HepG2 (cell line): ENCODE measurements around the gene RHBDF2. TPM values are rescaled to one million over a fixed set of nuclear protein-coding genes. Genes with fewer than 3 reads are reported as not detected.

ENCODE experiments used
- AKAP8 ChIP-seq: sonication (generic); formaldehyde crosslinking; IDR thresholded peaks from 2 replicates; pipeline ENCODE4 v1.5.1; 2020; ENCODE audit warnings: mild to moderate bottlenecking, missing genetic modification reagents
- ARNT ChIP-seq: fragments of 450-650 bp; IDR thresholded peaks from 2 replicates; pipeline ENCODE4 v1.6.1; 2017
- ARNTL ChIP-seq: sonication (generic); formaldehyde crosslinking; IDR thresholded peaks from 2 replicates; pipeline ENCODE4 v1.4.0; 2020; ENCODE audit warnings: mild to moderate bottlenecking, missing genetic modification reagents
- DR1 ChIP-seq: sonication (generic); formaldehyde crosslinking; IDR thresholded peaks from 2 replicates; pipeline ENCODE4 v1.8.0; 2021; ENCODE audit warnings: mild to moderate bottlenecking, missing genetic modification reagents, inconsistent platforms
- JUNB ChIP-seq: sonication (generic); formaldehyde crosslinking; IDR thresholded peaks from 2 replicates; pipeline ENCODE4 v1.8.0; 2022; ENCODE audit warnings: missing genetic modification reagents, mild to moderate bottlenecking, borderline replicate concordance
- KLF6 ChIP-seq: IDR thresholded peaks from 2 replicates; pipeline ENCODE4 v1.8.0; 2016; ENCODE audit warnings: missing biosample characterization, missing genetic modification reagents
- MAFF ChIP-seq: IDR thresholded peaks from 2 replicates; pipeline ENCODE4 v1.6.1; 2011; ENCODE audit warnings: low read depth, low read length, improper control_type of control experiment
- MBNL3 ChIP-seq: fragments of 250-450 bp; sonication (Bioruptor Pico); conservative IDR thresholded peaks from 2 replicates; pipeline ENCODE4 v1.8.0; 2022; ENCODE audit warnings: mild to moderate bottlenecking, inconsistent platforms
- MXD4 ChIP-seq: IDR thresholded peaks from 2 replicates; pipeline ENCODE4 v1.6.1; 2016; ENCODE audit warnings: mild to moderate bottlenecking, missing biosample characterization, missing genetic modification reagents
- MYNN ChIP-seq: sonication (generic); formaldehyde crosslinking; IDR thresholded peaks from 2 replicates; pipeline ENCODE4 v1.4.0; 2020; ENCODE audit warnings: mild to moderate bottlenecking, low read depth, missing genetic modification reagents
- NAIF1 ChIP-seq: sonication (generic); formaldehyde crosslinking; IDR thresholded peaks from 2 replicates; pipeline ENCODE4 v1.5.0; 2020; ENCODE audit warnings: mild to moderate bottlenecking, missing genetic modification reagents, borderline replicate concordance
- NRL ChIP-seq: sonication (generic); formaldehyde crosslinking; IDR thresholded peaks from 2 replicates; pipeline ENCODE4 v1.5.0; 2020; ENCODE audit warnings: missing genetic modification reagents, mild to moderate bottlenecking, moderate library complexity, borderline replicate concordance
- XBP1 ChIP-seq: sonication (generic); formaldehyde crosslinking; IDR thresholded peaks from 2 replicates; pipeline ENCODE4 v1.5.0; 2020; ENCODE audit warnings: missing genetic modification reagents
- ZBTB42 ChIP-seq: sonication (generic); formaldehyde crosslinking; IDR thresholded peaks from 2 replicates; pipeline ENCODE4 v1.5.0; 2020; ENCODE audit warnings: mild to moderate bottlenecking, missing genetic modification reagents
- ZNF180 ChIP-seq: sonication (generic); formaldehyde crosslinking; IDR thresholded peaks from 2 replicates; pipeline ENCODE4 v1.4.0; 2020; ENCODE audit warnings: low read depth, missing genetic modification reagents, borderline replicate concordance
- ZNF251 ChIP-seq: sonication (generic); formaldehyde crosslinking; IDR thresholded peaks from 2 replicates; pipeline ENCODE4 v1.9.0; 2021; ENCODE audit warnings: mild to moderate bottlenecking, missing genetic modification reagents
- ZNF264 ChIP-seq: sonication (generic); formaldehyde crosslinking; IDR thresholded peaks from 2 replicates; pipeline ENCODE4 v1.4.0; 2020; ENCODE audit warnings: missing genetic modification reagents
- ZNF3 ChIP-seq: IDR thresholded peaks from 2 replicates; pipeline ENCODE4 v1.7.0; 2017; ENCODE audit warnings: inconsistent platforms
- ZNF329 ChIP-seq: sonication (generic); formaldehyde crosslinking; IDR thresholded peaks from 2 replicates; pipeline ENCODE4 v1.9.0; 2021; ENCODE audit warnings: low read depth, mild to moderate bottlenecking, missing genetic modification reagents
- ZNF496 ChIP-seq: sonication (generic); formaldehyde crosslinking; IDR thresholded peaks from 2 replicates; pipeline ENCODE4 v1.8.1; 2023; ENCODE audit warnings: mild to moderate bottlenecking, moderate library complexity, missing genetic modification reagents; ENCODE audit not compliant: insufficient replicate concordance
- ZNF556 ChIP-seq: sonication (generic); formaldehyde crosslinking; IDR thresholded peaks from 2 replicates; pipeline ENCODE4 v1.4.0; 2020; ENCODE audit warnings: mild to moderate bottlenecking, missing genetic modification reagents, borderline replicate concordance
- ZNF569 ChIP-seq: sonication (generic); formaldehyde crosslinking; IDR thresholded peaks from 2 replicates; pipeline ENCODE4 v1.5.0; 2020; ENCODE audit warnings: mild to moderate bottlenecking, missing genetic modification reagents, moderate library complexity, borderline replicate concordance
- ZNF598 ChIP-seq: sonication (generic); formaldehyde crosslinking; IDR thresholded peaks from 2 replicates; pipeline ENCODE4 v1.5.1; 2020; ENCODE audit warnings: mild to moderate bottlenecking, missing genetic modification reagents, borderline replicate concordance
- ZNF614 ChIP-seq: IDR thresholded peaks from 2 replicates; pipeline ENCODE4 v1.6.1; 2018; ENCODE audit warnings: missing biosample characterization, missing genetic modification reagents, inconsistent platforms, borderline replicate concordance
- ZNF737 ChIP-seq: sonication (generic); formaldehyde crosslinking; IDR thresholded peaks from 2 replicates; pipeline ENCODE4 v1.5.0; 2020; ENCODE audit warnings: missing genetic modification reagents, mild to moderate bottlenecking, borderline replicate concordance
- ZSCAN12 ChIP-seq: sonication (generic); formaldehyde crosslinking; IDR thresholded peaks from 2 replicates; pipeline ENCODE4 v1.9.0; 2021; ENCODE audit warnings: mild to moderate bottlenecking, missing genetic modification reagents
- polyA plus RNA-seq, 8 experiments: library from polyadenylated mRNA; depleted of rRNA in 3 of 8; stranded (reverse) in 7 of 8; unstranded in 1 of 8; fragments of >200 nt; fragmentation: Illumina TruSeq in 4 of 8; extraction: Trizol in 4 of 8; gene quantifications; 2 replicates each; pipeline versions ENCODE4 v1.2.1 to v1.2.3, GENCODE V29; 2011 to 2016; ENCODE audit warnings: low read depth in 4 of 8, missing spikeins in 1 of 8, mixed read lengths in 1 of 8; ENCODE audit not compliant: insufficient read depth in 1 of 8
- total RNA-seq, 5 experiments: library from RNA; depleted of rRNA; stranded (reverse); fragments of >200 nt; fragmentation: Illumina TruSeq; extraction: Trizol; gene quantifications; 2 replicates each; pipeline ENCODE4 v1.2.3, GENCODE V29; 2016; ENCODE audit warnings: low read depth in 1 of 5
- TF ChIP-seq, protein P1 (sequence below): sonication (generic); formaldehyde crosslinking; IDR thresholded peaks from 2 replicates; pipeline ENCODE4 v1.4.0; 2020; ENCODE audit warnings: missing genetic modification reagents
- TF ChIP-seq, protein P2 (sequence below): IDR thresholded peaks from 2 replicates; pipeline ENCODE4 v1.6.1; 2012; ENCODE audit warnings: inconsistent platforms
- TF ChIP-seq, protein P3 (sequence below): sonication (generic); formaldehyde crosslinking; IDR thresholded peaks from 2 replicates; pipeline ENCODE4 v1.5.1; 2020; ENCODE audit warnings: mild to moderate bottlenecking, moderate library complexity, missing genetic modification reagents

The RHBDF2 gene
- total and polyA plus RNA-seq, 2 of the 13 experiments (the other 11 are each of a cell fraction or from before 2014, with no cell fraction given), result 7.8 to 24.2 TPM

DNA sequence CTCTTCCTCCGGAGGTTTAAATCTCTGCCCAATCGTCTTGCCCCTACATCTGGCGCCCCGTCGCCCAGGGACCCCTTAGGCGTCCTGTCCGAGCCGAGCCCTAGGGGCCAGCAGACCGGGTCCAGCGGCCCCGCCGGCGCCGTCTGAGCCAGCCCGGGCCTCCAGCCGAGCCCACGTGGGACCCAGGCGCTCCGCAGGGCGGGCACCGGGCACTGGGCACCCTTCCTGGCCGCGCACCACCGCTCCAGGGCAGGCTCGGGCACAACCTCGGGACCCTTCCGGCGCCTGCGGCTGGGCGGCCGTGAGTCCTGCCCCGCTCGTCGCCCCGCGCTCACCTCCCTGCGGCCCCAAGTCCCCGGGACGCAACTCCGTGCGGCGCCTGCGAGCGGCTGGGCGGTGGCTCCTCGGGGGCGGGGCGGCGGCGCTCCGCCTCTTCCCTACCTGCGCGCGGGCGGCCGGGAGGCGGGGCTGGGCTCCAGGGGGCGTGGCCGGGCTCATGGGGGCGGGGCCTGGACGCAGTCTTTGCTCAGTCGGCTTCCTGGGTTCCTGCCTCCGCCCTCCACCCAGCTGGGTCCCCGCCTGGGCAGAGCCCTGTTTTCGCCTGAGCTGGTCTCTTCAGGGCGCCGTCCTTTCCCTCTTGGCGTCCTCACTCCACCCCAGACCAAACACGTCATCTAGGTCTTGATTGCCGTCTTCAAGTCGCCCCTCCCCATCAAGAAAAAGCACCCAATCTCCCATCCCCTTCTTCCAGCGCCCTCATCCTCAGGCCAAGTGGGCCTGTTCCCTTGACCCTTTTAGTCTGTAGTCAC is at the start of gene RHBDF2 (continued):
- TF ChIP-seq ZNF614 (CRISPR knock-in tag) (peak; percentile 50; the same call in 1 of the 2 replicates), AKAP8 (CRISPR knock-in tag) (no peak; the same call in none of the 2 replicates), ZNF329 (CRISPR knock-in tag) (peak; percentile 89; the same call in 1 of the 2 replicates), ZBTB42 (CRISPR knock-in tag) (no peak), ZNF569 (no peak), ZNF264 (CRISPR knock-in tag) (no peak; the same call in 1 of the 2 replicates), ZNF737 (no peak), KLF6 (peak; percentile 65; the same call in 1 of the 2 replicates), ZNF556 (CRISPR knock-in tag) (peak; percentile 69), ZNF251 (CRISPR knock-in tag) (no peak), ZSCAN12 (CRISPR knock-in tag) (no peak), ZNF598 (0 out of 2 replicates have a peak, but pooled peaks have one; percentile 38), NRL (CRISPR knock-in tag) (peak; percentile 47; the same call in 1 of the 2 replicates), MBNL3 (no peak), MXD4 (CRISPR knock-in tag) (peak; percentile 90; the same call in 1 of the 2 replicates), ZNF496 (CRISPR knock-in tag) (no peak), ZNF180 (CRISPR knock-in tag) (no peak), ARNTL (CRISPR knock-in tag) (peak; percentile 43; the same call in 1 of the 2 replicates), NAIF1 (CRISPR knock-in tag) (no peak), JUNB (CRISPR knock-in tag) (no peak), MYNN (CRISPR knock-in tag) (no peak), ARNT (no peak), DR1 (CRISPR knock-in tag) (no peak), ZNF3 (CRISPR knock-in tag) (no peak), MAFF (no peak), XBP1 (CRISPR knock-in tag) (no peak)
- TF ChIP-seq, protein P1, sequence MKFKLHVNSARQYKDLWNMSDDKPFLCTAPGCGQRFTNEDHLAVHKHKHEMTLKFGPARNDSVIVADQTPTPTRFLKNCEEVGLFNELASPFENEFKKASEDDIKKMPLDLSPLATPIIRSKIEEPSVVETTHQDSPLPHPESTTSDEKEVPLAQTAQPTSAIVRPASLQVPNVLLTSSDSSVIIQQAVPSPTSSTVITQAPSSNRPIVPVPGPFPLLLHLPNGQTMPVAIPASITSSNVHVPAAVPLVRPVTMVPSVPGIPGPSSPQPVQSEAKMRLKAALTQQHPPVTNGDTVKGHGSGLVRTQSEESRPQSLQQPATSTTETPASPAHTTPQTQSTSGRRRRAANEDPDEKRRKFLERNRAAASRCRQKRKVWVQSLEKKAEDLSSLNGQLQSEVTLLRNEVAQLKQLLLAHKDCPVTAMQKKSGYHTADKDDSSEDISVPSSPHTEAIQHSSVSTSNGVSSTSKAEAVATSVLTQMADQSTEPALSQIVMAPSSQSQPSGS (CRISPR knock-in tag), result no peak
- TF ChIP-seq, protein P2, sequence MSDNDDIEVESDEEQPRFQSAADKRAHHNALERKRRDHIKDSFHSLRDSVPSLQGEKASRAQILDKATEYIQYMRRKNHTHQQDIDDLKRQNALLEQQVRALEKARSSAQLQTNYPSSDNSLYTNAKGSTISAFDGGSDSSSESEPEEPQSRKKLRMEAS, result peak; percentile 76
- TF ChIP-seq, protein P3, sequence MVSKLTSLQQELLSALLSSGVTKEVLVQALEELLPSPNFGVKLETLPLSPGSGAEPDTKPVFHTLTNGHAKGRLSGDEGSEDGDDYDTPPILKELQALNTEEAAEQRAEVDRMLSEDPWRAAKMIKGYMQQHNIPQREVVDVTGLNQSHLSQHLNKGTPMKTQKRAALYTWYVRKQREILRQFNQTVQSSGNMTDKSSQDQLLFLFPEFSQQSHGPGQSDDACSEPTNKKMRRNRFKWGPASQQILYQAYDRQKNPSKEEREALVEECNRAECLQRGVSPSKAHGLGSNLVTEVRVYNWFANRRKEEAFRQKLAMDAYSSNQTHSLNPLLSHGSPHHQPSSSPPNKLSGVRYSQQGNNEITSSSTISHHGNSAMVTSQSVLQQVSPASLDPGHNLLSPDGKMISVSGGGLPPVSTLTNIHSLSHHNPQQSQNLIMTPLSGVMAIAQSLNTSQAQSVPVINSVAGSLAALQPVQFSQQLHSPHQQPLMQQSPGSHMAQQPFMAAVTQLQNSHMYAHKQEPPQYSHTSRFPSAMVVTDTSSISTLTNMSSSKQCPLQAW (CRISPR knock-in tag), result no peak; the same call in 1 of the 2 replicates
